NT2/D1 (cell line): Measurements from ENCODE around the gene RBP5.

Experiments used
- SUZ12 ChIP-seq: IDR thresholded peaks from 2 replicates; pipeline ENCODE4 v1.6.1; 2011; ENCODE audit not compliant: insufficient read length, insufficient read depth; ENCODE audit errors: extremely low read depth
- YY1 ChIP-seq: IDR thresholded peaks from 2 replicates; pipeline ENCODE4 v1.6.1; 2011; ENCODE audit not compliant: insufficient read length, insufficient read depth
- ZNF274 ChIP-seq: IDR thresholded peaks from 2 replicates; pipeline ENCODE4 v1.6.1; 2011; ENCODE audit warnings: mild to moderate bottlenecking, low read depth, low read length

GRCh38 chr12:7122811-7123769 lies 5.6 kb downstream of the RBP5 start:
- TF ChIP-seq ZNF274 (no peak), YY1 (no peak), SUZ12 (no peak)
